Esophagus squamous epithelium (tissue), 4 donors: ENCODE results near the gene C6orf47.

ENCODE experiments used
- CTCF ChIP-seq, 6 experiments: fragments of 450-650 bp in 4 of 6; fragments of 200-600 bp in 2 of 6; sonication (generic) in 2 of 6; IDR thresholded peaks; one replicate each; pipeline ENCODE4 v1.5.1; 2016 to 2019; ENCODE audit warnings: antibody characterized with exemption in 6 of 6, mild to moderate bottlenecking in 4 of 6, moderate library complexity in 4 of 6
- POLR2A ChIP-seq, 4 donors: fragments of 450-650 bp; IDR thresholded peaks; one replicate each; pipeline ENCODE4 v1.6.1; 2017; ENCODE audit warnings: antibody characterized with exemption in 4 of 4, mild to moderate bottlenecking in 4 of 4, moderate library complexity in 3 of 4

- TF ChIP-seq CTCF (IDR thresholded peaks at IDR 0.05) (no peak), POLR2A (IDR thresholded peaks at IDR 0.05) (no peak)
Measured at GRCh38 chr6:31693535-31693934, 33.0 kb upstream of the C6orf47 start.
